Inferior parietal cortex (tissue), 1 donor: ENCODE data around the gene DLD.
"Not testable (repeated sequence)": the region's sequence is repeated elsewhere in the genome, so short reads cannot be mapped to it uniquely, and the experiment has no call there.

ENCODE experiments used
- DNase-seq: peaks from one replicate; pipeline ENCODE4 v3.0.0-alpha.2; 2016; ENCODE audit errors: extremely low spot score

DLD gene

DNA sequence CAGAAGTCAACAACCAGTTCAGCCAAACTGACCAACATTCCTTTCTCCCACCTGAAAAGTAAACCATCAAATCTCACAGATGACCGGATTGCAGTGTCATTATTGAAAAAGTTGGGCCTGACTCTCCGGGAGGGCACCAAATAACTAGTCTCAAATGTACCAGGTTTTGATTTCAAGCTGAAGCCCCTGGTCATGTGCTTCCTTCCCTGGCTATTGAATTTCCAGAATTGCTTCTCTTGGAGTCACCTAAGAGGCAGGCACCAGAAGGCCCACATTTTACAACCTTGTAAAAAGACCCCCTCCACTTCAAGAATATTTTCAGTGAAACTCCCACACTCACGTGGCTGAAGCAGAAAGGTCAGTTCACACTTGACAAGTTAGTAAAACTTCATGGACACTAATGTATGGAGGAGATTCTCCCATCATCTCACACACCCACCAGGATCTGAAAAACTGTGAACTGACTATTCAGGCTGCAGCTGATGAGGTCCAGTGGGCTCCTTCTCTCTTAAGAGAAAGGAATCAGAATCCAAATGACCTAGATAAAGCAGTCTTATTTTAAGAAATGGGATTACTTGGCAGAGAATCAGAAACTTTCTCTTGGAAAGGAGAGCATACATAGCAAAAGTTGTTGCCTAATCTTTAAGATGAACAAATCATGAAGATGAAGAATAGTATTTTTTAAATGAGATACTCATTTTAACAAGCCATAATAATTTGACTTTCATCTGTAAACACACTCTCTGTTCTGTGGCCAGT lies 53.6 kb downstream of the DLD start:
- DNase-seq = no peak

DNA sequence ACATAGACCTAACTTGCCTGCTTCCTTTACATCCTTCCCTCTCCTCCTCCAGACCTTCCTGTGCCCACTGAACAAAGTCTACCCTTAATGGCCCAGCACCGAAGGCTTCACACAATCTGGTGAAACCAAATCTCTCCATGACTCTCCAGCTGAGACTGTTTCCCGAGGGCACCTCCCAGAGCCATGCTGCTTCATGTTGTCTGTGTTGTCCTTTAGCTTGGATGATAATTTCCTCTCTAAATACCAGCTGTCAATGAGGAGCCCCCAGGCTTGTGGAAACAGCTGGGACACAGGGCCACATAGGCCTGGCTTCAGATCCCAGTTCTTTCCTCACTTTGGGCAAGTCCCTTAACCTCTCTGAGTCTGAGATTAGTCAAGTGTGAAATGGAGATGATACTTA lies 54.3 kb downstream of the DLD start:
- no peak for DNase-seq

DNA sequence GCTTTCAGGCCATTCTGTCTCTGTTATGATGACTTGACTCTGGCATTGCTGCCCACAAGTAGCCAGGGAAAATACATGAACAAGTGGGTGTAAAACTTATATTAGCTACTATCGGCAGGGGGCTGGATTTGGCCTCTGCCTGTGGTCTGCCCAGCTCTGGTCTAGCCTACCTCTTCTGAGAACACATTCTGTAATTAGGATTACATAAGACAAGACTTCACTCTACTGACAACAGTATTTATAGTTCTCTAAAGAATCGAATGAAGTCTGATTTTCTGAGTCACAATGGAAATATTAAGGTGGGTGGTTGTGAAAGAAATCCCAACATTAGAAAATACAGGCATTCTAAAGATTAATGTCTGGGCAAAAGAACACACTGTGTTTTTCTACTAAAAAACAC lies 55.5 kb downstream of the DLD start:
- DNase-seq = no peak

DNA sequence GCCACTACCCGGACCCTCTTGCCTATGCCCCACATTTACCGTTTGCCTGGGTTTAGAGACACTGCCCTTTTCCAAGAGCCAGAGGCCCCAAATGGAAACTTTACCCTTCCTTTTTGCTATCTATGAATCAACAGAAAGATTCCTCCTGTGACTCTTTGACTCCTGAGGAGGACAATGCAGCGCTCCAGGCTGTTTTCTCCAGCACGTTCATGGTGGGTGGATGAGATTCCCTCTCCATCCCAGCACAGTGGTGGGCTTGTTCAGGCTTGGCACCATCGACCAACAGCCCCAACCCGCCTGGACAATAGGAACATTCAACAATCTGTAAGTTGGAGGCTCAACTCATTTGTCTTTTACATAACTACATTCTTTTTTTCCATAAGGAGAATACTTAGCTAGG lies 55.9 kb downstream of the DLD start:
- no peak for DNase-seq

DNA sequence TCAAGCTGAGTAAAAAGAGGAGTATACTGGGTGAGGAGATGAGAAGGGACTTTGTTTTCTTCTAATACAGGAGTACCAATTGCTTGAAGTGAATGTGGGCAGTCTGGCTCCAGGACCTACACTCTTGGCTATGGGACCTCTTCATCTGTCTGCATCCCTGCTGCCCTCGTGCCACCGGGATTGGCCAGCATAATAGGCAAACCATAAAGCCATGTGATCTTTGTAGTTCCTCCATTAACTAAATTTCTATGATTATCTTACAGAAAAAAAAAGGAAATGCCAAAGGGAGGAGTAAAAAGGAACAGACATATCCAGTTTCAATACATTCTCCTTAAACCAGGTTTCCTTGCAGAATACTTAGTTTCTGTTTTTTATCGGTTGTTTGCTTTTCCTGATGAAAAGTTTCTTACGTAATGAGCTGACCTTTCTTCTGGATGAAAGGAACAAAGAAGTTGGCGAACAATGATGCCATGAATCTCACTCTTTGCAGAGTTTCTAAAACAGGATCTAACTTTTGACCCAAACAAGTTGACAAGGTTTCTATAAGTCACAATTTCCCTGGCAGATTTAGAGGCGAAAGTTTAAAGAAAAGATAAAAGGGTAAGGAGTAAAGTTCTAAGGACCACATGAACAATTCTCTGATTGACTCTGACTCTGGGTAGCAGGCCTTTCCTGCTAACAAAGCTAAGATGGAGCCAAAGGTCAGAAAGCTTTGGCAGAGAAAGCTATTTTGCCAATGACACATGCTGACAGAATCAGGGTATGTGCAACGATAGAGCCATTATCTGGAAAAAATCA lies 57.9 kb downstream of the DLD start:
- no peak for DNase-seq

DNA sequence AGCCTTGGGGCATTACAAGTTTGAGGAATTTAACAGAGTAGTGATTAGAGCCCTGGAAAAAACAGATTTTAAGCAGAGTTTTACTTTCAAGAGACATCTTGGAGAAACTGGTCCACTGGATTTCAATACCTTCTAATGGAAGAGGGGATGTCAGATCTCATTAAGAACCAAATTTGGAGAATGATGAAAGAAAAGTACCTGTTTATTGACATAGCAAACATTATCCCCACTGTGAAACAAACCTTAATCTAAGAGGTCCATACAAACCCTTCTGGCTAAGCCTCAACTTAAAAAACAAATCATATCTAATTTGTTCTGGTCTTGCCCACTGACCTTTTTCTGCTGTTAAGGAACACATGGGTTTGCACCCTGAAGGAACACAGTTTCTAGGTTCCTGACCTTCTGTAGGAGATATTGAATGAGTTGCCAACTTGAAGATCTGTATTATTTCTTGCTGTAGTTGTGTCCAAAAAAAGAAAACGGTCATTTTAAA lies 58.5 kb downstream of the DLD start:
- no peak for DNase-seq

DNA sequence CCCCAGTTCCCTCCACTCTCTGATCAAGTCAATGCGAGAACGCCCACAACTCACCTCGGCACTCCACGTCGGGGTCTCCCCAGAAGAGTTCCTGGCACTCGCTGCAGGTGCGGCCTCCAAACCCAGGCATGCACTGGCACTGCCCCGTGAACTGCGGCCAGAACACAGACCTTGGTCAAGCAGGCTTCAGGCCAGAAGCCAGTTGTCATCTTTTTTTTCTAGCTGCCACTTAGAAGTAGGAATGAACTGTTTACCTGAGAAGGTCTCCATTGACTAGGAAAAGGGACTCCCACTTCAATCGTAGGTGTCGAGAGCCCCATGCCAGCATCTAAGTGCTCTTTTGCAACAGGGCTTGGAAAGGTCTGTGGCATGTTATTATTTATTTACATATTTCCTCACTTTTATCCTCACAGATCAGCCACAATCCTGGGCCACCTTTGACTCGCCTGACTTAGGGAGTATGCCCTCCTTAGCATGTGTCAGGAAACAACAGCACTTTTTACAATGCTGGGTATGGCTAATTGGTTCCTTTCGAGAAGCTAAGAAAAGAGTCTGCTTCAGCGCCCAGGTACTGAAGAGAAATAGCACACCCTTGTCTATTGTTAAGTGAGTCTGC lies 60.3 kb downstream of the DLD start:
- no peak for DNase-seq

DNA sequence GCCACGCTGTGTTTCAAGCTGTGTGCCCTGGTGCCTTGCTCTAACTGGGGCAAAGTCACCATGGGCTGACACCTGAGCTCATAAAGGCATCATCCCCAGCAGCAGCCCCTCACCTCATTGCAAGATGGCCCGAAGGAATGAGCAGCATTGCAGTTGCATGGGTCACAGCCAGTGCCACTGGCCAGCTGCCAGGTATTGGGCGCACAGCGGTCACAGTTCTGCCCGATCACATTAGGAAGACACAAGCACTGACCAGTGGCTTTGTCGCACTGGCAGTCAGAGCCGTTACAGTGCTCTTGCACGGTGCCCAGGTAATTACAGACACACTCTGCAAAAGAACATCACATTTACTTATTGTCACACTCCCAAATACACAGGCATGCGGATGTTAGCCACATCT lies 60.9 kb downstream of the DLD start:
- DNase-seq = no peak

DNA sequence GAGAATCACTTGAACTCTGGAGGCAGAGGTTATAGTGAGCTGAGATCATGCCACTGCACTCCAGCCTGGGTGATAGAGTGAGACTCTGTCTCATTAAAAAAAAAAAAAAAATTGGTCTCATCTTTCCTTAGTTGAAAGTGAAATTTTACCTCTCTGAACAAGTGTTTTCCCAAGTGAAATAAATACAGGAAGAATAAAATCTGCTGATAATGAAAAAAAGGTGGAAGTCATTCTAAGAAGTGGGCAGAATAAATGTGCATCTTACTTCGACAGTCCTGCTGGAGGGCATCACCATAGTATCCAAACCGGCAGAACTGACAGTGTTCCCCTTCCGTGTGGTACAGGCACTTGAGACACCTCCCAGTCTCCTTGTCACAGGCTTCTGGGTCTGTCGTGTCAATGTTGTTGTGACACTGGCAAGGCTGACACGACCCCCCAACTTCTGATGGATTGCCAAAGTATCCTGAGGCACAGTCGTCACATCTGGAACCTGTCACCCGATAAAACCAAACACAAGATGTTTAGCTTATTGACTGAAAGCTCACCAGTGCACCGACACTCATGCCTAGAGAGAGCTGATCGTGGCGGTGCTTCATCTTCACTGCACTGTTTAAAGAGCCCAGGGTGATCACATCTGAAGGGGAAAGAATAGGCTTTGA lies 62.4 kb downstream of the DLD start:
- no peak for DNase-seq

DNA sequence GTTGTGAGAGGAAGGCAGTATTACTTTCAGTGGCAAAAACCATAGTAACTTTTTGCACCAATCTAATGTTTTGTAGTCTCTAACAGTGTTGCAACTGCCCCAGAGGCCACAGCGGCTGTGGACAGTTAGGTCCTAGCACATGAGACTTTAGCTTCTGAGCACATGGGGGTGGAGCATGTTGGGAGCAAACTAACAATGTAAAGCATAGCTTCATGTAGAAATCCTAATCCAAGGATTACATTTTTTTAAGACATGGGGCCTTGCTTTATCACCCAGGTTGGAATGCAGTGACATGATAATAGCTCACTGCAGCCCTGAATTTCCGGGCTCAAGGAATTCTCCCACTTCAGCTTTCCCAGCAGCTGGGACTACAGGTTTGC lies 62.9 kb downstream of the DLD start:
- DNase-seq = no peak

DNA sequence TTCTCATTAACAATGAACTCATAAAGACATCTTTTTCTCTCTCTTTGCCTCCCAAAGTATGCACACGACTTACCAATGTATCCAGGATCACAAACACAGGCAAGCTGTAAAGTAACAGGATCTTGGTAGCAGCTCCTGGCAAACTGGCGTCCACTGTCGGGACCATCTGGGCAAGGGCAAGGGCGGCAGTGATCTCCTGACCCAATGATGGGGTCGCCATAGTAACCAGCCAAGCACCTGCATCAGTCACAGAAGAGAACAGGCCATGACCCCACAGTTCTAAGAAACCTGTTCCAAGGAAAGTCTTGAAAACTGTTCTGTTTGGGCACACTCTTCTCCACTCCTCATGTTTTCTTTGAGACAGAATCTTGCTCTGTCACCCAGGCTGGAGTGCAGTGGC lies 64.4 kb downstream of the DLD start:
- DNase-seq = no peak

DNA sequence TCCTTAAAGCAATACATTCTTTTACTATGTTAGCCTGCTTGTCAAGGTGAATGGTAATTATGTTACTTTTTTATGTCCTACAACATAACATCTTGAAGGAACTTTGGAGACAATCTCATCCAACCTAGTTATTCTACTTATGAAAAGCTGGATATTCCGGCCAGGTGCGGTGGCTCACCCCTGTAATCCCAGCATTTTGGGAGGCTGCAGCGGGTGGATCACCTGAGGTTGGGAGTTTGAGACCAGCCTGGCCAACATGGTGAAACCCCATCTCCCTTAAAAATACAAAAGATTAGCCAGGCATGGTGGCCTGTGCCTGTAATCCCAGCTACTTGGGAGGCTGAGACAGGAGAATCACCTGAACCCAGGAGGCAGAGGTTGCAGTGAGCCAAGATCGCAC lies 66.0 kb downstream of the DLD start:
- not testable (repeated sequence) for DNase-seq

DNA sequence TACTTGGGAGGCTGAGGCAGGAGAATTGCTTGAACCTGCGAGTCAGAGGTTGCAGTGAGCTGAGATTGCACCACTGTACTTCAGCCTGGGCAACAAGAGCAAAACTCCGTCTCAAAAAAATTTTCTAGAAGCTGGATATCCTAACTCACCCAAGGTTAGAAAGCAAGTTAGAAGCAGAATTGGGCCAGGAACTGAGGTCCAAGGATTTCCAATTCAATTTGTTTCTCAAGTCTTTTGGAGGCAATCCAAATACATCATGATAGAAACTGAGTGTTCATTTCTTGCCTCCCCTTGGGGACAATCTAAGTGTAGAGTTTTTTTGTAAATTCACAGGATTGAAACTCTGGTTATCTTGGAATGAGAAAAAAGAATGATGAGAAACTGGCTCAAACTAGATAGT lies 66.5 kb downstream of the DLD start:
- no peak for DNase-seq

DNA sequence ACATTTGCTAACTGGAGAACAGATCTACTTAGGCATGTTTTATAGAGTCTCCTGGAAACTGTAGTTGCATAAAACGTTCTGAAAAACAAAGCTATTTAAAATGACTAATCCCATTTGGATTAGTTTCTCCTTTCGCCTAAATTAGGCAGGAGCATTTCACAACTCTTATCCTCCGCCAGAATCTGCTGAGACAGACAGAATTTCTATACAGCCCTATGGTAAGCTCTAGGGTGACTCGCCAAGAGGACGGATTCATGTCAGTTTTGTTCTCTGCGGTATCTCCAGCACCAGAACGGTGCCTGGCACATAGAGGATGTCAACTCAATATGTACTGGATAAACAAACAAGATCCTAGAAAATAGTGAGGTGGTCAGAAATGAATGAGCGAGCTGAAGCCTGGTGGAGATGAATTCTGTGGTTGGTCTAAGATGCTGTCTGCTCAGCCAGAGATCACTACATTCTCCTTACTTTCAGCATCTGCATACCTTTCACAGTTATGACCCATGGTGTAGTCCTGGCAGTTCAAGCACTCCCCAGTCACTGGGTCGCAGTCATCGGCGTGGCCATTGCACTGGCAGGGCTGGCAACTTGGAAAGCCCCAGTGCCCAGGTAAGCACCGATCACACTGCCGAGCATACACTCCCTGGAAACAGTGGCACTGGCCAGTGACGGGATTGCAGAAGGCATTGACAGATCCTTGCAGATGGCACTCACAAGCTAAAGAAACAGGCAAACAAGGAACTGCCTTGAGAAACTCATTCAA lies 68.0 kb downstream of the DLD start:
- no peak for DNase-seq

DNA sequence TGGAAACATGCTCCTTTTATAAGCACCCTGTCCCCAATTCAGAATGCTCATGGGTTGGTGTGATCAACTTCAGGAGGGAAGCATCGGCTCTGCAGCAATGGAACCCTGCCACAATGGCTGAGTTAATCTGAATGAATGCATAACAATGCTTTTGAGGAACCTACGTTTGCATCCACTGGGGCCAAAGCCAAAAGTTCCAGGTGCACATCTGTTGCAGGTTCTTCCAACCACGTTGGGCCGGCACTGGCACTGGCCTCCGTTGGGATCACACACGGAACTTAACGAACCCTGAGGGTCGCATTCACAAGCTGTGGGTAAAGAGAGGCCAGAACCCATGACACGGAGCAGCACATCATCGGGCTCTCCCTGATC lies 68.5 kb downstream of the DLD start:
- no peak for DNase-seq

DNA sequence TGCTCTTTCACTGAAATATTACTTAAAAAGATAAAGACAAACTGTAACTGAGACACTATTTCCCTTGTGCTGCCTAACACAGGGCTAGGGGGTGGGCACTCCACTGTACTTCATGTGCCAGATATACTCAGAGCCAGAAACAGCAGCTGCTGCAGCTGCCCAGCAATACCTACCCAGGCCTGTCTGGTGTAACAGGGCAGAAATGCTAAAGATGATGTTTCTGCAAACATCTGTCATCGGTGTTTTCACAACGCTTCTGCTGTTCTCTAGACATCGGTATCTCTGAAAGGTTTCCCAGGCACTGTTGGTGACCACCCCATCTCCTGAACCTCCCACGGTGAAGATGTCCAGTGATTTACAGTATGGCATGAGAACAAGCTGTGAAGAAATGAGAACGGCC lies 69.3 kb downstream of the DLD start:
- no peak for DNase-seq

DNA sequence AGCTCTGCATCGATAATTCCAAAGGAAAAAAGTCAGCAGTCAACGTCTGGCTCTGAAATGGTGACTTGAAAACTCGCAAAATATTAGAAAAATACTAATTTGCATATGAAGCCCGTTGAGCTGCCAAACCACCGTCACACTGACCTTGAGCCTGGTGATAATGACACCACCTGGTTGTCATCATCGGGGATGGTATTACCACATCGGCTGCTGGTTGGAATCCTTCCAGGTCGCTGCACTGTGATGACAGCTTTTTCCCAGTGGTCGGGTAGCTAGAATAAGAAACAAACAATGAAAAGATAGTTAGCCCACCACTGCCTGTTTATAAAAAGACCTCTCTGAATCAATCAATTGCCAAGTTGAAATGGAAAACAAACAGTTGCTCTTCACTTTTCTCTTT lies 70.4 kb downstream of the DLD start:
- DNase-seq = no peak

DNA sequence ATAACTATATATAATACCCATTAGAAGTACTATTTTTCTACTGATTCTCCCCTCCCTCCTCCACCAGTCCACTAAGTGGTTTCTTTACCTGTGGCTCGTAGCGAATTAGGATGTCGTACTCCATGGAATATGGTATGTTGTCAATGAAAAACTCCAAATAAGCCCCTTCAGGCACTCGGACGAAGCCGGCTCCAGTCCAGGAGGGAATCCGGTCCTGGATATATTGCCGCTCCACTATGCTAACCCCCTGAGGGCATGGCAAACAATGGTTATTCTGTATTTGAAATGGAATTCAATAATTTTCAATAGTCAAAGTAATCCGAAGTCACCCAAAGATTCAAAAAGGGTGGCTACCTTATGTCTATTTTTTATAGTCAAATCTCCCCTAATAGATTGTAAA lies 71.8 kb downstream of the DLD start:
- no peak for DNase-seq

DNA sequence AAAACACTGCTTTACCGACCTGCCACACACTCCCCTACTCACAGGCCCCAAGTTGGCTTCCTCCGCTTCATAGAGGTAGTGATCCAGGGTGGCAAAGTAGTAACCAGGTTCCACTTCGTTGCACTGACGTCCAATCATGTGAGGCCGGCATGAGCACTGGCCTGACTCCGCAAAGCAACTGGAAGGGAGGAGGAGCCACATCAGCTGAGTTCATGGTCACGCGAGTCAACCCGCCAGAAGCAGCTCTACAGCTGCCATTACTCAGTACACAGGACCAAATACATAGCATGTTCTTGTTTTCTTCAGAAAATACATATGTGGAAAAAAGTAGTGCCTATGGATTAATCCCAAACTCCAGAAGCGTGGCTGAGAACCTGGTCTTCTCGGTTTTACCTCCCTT lies 73.5 kb downstream of the DLD start:
- no peak for DNase-seq

DNA sequence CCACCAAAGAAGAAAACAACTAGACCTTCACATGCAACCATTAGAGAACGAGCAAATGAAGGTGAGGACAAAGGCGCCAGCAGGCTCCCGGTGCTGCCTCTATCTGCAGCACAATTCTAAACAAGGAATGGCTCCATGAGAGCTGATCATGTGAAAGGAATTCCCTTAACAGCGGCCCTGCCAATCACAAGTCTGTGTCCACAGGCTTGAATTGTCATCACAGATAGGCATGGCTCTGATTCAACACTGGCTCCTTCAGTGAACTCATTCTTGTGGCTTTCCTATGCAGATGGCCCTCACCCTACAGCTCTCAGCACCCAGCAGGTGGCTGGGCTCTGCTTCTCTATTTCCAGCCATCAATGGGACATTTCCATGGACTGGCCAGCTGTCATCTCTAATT lies 75.7 kb downstream of the DLD start:
- DNase-seq = no peak

DNA sequence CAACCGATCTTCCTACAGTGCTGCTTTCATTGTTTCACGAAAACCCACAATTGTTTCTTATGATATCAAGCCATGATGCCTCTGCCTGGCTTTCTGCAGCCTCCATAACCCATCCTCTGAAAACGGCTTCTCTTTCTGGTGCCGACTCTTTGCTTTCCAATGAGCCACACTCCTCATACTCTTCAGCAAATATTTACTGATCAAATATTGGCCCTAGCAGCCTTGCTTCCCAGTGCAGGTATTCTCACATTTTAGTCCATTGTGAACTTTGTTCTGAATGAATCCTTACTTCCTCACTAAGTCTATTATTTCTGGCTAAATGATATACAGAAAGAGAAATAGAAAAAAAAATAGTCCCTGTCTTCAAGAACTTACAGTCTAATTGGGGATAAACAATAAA lies 76.4 kb downstream of the DLD start:
- DNase-seq = no peak

DNA sequence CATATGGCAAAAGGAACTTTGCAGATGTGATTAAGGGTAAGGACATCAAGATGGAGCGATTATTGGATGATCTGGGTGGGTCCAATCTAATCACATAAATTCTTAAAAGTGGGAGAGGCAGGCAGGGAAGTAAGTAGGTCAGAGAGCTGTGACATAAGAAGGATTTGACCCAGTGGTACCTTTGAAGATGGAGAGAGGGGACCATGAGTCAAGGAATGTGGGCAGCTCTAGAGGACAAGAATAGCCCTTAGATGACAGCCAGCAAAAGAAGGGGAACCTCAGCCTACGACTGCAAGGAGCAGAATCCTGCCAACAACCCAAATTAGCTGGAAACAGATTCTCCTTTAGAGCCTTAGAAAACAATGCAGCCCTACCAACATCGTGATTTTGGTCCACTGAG lies 77.5 kb downstream of the DLD start:
- DNase-seq = no peak
